NCI-H82 treated with DMSO at 0.1 percent for 48 hours (cell line): ENCODE results near the gene CD4.

Experiments used
- DNase-seq: peaks from one replicate; lab custom pipeline; 2025; ENCODE audit not compliant: unreplicated experiment; lab: John Stamatoyannopoulos, UW

Gene CD4

DNA sequence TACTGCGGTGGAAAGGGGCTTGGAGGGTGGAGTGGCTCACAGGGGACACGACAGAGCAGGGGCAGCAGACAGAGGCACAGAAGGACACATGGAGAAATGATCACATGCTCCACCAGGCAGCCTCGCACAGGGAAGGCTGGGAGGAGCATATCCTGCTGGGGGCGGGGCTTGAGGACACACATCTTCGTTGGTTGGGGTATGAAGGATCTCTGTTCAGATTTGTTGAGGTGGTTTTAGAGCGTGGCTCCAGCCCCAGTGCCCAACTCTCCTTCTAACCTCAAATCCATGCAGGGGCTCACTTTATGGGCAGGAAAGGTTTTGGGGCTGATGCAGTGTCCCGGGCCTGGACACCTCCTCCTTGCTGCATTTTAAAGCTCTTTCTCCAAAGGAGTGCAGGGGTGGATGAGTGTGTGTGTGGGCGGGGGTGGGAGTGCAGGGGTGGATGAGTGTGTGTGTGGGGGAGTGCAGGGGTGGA is 38.1 kb downstream of the CD4 start:
- peak; percentile 89 for DNase-seq

DNA sequence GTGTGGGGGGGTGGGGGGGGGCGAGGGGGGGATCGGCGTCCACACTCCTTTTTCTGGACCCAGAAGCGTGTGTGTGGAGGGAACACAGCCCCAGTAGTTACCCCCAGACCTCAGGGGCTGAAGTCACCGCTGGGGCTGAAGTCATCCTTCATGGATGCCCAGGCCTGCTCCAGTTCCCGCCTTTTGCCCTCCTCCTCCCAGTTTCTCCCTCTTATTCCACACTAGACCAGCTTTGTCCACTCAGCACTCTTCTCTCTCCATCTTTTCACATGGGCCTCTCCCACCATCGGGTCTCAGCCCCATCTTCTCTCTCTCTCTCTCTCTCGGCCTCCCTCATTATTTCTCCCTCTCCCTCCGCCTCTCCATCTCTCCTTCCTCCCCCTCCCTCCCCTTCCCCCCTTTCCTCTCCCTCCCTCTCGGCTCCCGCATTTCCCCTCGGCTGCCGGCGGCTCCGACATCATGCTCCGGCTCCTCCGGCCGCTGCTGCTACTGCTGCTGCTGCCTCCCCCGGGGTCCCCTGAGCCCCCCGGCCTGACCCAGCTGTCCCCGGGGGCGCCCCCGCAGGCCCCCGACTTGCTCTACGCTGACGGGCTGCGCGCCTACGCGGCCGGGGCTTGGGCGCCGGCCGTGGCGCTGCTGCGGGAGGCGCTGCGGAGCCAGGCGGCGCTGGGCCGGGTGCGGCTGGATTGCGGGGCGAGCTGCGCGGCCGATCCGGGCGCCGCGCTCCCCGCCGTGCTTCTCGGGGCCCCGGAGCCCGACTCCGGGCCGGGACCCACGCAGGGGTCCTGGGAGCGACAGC is 38.9 kb downstream of the CD4 start, which contains the start of gene P3H3:
P3H3 (plus strand) TSS at position 426 of the 799 bp plus-strand sequence; CDS start at position 460, 34 bp downstream.
- DNase-seq, result peak; percentile 47

DNA sequence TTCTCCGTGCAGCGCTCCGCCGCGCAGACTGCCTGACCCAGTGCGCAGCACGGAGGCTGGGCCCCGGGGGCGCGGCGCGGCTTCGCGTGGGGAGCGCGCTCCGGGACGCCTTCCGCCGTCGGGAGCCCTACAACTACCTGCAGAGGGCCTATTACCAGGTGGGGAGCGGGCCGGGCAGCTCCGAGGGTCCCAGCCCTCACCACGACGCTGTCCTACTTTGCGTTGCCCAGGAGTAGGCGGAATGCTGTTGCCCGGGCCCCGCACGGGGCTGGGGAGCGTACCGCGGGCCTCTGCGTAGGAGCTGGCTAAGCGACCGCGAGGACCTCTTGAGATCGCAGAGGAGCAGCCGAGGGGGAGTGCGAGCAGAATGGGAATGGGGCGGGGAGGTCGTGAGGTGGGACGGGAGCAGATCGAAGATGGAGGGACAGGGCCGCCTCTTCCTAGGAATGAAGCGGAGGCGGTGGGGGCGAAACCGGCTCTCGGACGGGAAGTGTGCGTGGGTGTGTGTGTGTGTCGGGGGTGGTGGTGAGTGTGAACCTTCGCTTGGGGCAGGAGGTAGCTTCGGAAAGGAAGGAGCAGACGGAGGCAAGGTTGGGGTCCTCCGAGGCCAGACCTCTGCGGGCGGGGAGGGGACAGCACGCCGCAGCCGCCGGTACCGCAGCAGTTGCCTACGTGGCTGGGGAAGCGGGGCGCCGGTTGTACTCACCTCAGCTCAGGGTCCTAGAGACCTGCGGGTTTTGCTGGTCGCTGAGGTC is 39.6 kb downstream of the CD4 start:
- DNase-seq, result no peak

DNA sequence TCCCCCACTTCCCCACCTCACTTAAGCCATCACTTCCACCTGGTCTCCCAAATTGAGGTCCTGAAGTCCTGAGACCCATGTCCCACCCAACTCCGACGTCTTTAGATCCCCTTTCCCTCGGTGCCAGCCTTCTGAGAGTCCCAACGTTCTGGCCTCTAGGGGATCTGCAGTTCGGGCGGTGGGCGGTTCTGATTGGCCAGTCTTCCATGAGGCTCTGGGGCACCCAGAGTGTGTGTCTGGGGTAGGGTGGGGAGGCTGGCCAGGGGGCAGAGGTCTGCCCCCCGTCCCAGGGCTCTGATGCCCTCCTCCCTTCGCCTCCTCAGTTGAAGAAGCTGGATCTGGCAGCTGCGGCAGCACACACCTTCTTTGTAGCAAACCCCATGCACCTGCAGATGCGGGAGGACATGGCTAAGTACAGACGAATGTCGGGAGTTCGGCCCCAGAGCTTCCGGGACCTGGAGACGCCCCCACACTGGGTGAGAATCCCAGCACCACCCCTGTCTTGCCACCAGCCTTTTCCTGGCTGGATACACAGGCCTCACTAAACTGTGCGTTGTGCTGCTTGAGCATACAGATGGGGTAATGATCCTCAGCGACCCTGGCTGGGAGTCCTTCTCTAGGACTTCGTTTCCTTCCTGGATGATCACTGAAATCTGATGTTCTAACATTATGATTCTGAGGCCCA is 40.4 kb downstream of the CD4 start:
- DNase-seq, result peak; percentile 23

DNA sequence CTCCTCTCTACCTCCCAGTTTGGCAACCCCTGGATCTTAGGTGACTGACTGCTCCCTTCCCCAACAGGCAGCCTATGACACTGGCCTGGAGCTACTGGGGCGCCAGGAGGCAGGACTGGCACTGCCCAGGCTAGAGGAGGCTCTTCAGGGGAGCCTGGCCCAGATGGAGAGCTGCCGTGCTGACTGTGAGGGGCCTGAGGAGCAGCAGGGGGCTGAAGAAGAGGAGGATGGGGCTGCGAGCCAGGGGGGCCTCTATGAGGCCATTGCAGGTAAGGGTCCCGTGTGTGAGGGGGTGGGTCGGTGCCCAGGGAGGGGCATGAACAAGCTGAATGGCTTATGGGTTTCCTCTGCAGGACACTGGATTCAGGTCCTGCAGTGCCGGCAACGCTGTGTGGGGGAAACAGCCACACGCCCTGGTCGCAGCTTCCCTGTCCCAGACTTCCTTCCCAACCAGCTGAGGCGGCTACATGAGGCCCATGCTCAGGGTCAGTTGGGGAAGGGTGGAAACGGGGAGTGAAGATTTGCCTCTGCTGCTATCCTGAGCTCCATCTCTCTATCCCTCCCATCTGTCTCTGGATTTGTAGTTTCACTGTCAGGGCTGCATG is 41.1 kb downstream of the CD4 start:
- DNase-seq, result no peak

DNA sequence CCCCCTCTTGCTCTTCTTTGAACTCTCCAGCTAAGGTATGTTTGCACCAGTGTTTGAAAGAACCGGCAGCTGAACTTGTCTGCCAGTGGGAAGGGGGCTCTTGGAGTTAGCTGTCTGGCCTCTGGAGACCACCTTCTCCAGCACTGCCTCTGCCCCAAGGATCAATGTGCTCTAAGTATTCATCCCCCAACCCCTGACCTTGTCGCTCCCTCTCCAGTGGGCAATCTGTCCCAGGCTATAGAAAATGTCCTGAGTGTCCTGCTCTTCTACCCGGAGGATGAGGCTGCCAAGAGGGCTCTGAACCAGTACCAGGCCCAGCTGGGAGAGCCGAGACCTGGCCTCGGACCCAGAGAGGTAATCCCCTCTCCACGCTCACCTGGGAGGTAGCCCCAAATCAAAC is 41.7 kb downstream of the CD4 start:
- DNase-seq, result no peak

DNA sequence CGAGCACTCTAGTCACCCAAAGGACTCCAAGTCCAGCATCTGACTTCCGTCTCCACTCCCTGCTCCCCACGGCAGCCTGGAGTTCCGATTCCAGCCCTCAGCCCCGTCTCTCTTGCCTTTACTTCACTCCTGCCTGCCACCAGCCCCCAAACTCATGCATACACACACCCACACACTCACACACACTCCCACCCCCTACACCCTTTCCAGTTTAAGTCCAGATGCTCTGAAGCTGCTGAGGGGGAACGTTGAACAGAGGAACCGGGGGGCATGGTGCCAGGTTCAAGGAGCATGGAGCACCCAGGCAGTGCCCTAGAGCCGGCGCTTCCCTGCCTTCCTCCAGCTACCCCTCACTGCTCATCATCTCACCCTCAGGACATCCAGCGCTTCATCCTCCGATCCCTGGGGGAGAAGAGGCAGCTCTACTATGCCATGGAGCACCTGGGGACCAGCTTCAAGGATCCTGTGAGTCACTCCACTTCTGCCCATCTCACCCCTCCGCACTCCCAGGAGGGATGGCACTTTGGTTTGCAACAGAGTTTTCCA is 42.2 kb downstream of the CD4 start:
- DNase-seq, result no peak

DNA sequence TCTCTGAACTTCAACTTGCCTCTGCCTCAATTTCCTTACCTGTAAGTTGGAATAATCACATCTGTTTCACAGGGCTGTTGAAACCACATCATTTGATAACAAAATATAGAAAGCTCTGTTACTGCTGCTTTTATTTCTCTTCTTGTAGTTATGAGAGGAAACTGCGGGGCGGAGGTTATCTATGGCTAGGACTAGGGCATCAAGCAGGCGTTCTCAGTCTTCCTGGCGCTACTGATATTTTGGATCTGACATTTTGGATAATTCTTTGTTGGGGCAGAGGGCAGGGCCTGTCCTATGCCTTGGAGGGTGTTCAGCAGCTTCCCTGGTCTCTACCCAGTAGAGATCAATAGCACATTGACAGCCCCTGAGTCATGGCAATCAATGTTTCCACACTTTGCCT is 42.8 kb downstream of the CD4 start:
- no peak for DNase-seq

DNA sequence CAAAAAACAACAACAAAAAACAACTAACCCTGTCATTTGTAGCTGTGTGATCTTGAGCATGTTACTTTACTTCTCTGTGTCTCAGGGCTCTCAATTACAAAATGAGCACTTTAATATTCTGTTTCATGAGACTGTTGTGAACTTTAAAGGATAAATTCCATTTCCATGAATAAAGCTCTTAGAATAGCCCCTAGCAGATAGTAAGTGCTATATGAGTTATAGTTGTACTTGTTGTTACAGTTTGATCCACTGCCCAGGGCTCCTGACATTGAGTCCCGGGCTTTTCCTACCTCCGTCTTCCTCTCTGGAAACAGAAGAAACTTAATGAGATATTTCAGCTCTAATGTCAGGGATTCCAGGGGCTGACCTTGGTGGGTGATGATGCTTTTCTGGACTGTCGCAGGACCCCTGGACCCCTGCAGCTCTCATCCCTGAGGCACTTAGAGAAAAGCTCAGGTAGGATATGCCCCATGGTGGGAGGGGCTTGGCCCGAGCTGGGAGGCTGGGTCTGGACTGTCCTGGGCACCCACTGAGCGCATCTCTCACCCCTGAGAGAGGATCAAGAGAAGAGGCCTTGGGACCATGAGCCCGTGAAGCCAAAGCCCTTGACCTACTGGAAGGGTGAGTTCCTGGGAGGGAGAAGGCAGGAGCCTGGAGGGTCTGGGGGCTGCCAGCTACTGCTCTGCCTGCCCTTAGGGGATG is 44.0 kb downstream of the CD4 start:
- no peak for DNase-seq

DNA sequence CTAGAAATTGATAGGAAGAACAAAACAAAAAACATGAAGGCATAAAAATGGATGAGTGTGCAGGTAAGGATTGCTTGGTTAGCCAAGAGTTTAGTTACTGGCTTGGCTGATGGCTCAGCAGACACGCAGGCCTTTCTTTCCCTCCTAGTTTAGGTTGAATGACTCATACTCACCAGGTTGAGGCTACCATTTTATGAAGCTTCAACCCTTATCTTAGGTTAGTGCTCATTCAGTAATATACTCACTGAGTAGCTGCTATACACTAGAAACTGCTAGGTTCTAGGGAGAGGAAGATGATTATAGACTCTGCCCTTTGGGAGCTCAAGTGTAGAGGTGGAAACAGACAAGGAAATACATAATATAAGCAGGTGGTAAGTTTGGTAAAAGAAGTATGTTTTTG is 44.9 kb downstream of the CD4 start:
- DNase-seq, result no peak

DNA sequence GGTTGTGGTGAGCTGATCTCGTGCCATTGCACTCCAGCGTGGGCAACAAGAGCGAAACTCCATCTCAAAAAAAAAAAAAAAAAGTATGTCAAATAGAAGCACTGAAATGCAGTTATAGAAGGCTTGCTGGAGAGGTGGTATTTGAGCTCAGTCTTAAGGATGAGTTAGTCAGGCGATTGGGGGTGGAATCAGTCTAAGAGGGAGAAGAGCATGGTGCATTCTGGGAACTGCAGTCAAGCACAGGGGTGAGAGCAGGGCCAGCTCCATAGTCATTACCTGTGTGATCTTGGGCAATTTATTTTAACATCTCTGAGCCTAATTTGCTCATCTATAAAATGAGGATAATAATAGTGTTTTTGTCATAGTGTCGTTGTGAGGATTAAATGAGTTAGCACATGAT is 45.5 kb downstream of the CD4 start:
- DNase-seq, result no peak

DNA sequence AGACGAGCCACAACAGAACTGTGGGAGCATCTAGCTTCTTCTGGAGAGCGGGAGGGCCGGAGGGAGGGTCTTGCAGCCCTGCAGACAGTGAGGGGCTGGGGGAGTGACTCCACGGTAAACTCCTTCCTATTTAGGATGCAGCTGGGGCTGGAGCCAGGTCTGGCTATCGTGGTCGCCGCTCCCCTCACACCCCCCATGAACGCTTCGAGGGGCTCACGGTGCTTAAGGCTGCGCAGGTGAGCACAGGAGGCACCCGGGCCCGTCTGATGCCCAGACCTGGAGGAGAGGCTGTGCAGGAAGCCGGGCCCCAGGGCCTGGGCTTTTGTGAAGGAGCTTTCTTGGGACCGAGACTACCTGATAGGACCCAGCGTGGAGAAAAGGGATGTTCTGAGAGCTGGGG is 47.5 kb downstream of the CD4 start:
- no peak for DNase-seq

DNA sequence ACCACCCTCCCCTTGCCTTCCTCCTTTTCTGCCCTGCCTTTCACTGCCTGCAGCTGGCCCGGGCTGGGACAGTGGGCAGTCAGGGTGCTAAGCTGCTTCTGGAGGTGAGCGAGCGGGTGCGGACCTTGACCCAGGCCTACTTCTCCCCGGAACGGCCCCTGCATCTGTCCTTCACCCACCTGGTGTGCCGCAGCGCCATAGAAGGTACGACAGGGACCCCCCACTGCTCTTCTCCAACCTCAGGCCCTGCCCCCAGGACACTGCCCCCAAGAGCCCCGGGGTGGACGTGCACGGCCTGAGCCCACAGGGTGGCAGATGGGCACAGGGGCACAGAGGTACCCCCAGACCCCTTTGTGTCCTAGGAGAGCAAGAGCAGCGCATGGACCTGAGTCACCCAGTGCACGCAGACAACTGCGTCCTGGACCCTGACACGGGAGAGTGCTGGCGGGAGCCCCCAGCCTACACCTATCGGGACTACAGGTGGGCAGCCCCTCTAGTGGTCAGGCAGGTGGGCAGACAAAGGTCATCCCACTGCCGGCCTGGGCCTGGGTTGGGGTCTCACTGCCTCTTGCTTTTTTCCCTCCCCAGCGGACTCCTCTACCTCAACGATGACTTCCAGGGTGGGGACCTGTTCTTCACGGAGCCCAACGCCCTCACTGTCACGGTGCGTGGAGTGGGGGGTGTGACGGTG is 48.2 kb downstream of the CD4 start:
- DNase-seq, result no peak

DNA sequence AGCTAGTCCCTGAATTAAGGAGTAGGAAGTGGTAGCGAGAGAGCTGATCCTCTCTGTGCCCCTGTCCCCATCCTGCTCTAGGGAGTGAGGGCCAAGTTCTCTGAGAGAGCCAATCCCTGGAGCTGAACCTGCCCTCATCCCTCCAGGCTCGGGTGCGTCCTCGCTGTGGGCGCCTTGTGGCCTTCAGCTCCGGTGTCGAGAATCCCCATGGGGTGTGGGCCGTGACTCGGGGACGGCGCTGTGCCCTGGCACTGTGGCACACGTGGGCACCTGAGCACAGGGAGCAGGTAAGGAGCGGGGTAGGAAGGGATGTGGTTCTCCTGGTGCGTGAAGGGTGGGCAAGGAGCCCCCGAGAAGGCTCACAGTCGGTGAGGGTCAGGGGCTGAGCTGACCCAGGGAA is 49.5 kb downstream of the CD4 start:
- no peak for DNase-seq

DNA sequence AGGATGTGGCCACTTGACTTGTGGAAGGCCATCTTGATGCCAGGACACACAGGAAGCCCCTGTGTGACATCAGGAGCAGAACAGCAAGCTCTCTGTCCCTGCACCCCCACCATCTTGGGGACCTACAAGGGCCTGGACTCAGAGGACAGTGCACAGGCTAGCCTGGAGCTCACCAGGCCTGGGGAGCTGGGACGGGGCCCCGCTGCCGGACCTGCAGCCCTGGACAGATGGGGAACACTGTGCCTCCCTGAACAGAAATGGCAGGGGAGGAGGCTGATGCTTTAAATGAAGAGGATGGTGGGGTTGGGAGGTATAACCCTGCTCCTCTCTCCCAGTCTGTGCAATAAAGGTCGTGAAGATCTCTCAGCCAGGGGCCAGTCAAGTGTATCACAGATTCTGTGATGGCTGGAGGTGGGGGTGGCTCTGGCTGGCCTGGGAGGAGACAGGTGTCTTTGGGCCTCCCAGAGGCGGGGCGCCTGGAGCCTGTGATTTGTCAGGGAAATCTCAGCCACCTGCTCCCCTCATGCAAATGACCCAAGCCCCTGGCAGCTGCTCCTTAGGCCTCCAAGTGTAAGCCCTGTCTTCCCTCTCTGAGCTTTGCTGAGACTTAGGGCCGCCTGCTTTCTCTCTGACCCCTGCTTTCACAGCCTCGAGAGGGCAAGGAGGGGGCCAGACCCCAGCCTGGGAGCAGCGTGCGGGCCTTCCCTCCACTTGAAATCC is 50.3 kb downstream of the CD4 start:
- peak; percentile 99 for DNase-seq

DNA sequence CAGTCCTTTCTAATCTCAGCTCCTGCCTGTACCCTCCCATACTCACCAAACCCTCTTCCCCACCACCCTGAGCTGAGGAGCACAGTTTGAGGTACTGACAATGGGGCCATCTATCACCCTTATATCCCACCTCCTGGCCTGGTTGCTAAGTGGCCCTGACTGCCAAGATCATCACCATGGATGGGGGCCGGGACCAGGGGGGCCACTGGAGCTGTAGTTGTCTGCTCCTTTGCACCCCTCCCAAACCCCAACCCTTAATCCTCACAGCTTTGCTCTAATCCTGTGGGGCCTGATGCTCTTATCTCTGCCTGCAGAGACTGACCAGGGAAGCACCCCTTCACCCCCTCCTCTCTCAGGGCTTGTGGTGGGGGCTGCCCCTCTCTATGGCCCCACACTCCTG is 51.0 kb downstream of the CD4 start:
- peak; percentile 100 for DNase-seq

DNA sequence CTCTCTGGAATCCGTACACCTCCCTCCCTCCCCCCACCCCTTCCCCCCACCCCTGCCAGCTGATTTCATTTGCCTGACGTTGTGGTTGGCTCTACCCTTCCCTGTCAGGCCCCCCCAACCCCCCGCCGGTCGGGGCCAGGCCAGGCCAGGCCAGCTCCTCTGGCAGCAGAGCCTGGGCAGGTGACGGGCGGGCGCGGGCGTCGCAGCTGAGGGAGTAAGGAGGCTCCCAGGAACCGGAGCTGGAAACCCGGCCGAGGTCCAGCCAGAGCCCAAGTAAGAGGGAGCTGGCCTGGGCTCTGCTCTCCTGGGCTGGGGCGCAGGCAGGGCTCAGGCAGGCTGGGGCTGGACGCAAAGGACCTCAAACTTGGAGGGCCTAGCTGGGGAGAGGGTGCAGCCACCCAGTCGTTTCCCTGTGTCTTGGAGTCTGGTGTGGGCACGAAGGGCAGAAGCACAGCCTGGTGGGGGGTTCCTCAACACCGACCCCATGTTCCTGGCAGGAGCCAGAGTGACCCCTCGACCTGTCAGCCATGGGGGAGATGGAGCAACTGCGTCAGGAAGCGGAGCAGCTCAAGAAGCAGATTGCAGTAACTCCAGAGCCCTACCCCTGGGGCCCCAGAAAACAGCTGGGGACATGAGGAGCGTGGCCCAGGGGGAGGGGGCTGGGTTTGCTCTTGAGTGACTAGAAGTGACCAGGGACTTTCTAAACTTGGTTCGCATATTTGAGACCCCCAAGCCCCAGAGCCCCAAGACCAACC is 51.6 kb downstream of the CD4 start, which contains the start of gene GNB3:
GNB3 (plus strand) TSS at position 165 of the 755 bp plus-strand sequence; CDS start at position 528, 363 bp downstream.
- peak; percentile 18 for DNase-seq

DNA sequence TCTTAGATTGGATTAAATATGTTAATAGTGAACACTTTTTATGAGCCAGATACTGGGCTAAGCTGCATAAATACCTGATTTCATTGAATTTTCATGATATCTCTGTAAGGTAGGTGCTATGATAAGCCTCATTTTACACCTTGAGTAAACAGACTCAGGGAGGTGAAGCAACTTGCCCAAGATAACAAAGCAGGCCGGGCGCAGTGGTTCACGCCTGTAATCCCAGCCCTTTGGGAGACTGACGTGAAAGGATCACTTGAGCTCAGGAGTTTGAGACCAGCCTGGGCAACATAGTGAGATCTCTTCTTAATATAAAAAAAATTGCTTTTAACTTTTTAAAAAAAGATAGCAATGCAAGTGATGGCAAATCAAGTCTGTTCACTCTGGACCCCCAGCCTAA is 52.7 kb downstream of the CD4 start:
- DNase-seq, result no peak
